ENCODE data around the gene PSMD8.
"Not testable (repeated sequence)": the region's sequence is repeated elsewhere in the genome, so short reads cannot be mapped to it uniquely, and the experiment has no call there.

The PSMD8 gene

DNA sequence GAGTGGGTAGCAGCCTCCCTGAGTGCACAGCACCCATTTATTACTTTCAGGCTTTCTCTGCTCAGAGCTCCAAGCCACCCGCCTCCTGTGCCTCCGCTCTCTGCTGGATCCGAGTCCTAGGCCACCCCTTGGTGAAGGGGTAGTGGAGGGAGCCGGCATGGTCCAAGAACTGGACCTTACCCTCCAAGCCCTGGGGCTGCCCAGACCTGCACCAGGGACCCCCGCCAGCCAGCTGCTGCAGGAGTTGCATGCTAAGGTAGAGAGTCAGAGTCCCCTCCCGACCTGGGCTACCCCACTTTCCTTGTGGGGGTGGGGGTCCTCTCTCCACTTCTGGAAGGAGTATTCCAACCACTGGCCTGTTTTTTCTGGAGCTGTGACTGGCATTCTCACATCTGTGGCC lies 30.5 kb downstream of the PSMD8 start:
- Histone ChIP-seq H3K4me3 (no peak overlapping the region), H3K27me3 (peaks cover 0 to 6% (median 0%) of the 10 kb centered on the region in 11 experiments; a peak in 2 of 22 replicates), H3K4me1 (peaks cover 8 to 20% (median 13%) of the 10 kb centered on the region in 10 experiments; a peak in 18 of 20 replicates), H4K20me1 (peaks cover 0 to 10% (median 0%) of the 10 kb centered on the region in 11 experiments; a peak in 2 of 22 replicates), H3K9ac (no peak overlapping the region; a peak in 1 of 22 replicates), H3K36me3 (peaks cover 6 to 45% (median 15%) of the 10 kb centered on the region in 11 experiments; a peak in 18 of 22 replicates), H3K4me2 (peak overlapping the region in 2 of 11 experiments; percentile 92 to 93; a peak in 1 of 22 replicates), H3K27ac (no peak overlapping the region), H3K9me3 (replicated peaks in 1 of 11) (no peaks in the 10 kb centered on the region)
- TF ChIP-seq Cebpa-rat (IDR thresholded peaks at IDR 0.05), result no peak

DNA sequence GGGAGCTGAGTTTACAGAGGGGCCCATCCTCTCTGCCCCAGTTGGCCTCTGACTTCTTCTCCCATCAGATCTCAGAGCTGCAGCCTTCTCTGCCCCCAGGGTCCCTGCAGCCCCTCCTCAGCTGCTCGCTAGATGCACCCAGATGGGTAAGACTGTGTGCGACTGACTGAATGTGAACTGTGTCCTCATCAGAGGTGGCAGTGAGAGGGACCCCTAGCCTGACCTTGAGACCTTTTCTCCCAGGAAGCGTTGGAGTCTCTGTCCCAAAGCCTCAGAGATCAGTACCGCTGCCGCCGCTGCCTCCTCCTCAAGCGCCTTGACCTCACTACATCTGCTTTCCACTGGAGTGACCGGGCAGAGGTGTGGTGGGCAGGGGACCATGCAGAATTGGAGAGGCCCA lies 30.9 kb downstream of the PSMD8 start:
- Histone ChIP-seq H3K27ac (no peak overlapping the region), H3K9me3 (replicated peaks in 1 of 11) (no peaks in the 10 kb centered on the region), H3K4me1 (peaks cover 8 to 23% (median 13%) of the 10 kb centered on the region in 10 experiments; a peak in 18 of 20 replicates), H4K20me1 (peaks cover 0 to 10% (median 0%) of the 10 kb centered on the region in 11 experiments; a peak in 2 of 22 replicates), H3K36me3 (peaks cover 6 to 49% (median 15%) of the 10 kb centered on the region in 11 experiments; a peak in 18 of 22 replicates), H3K4me3 (no peak overlapping the region), H3K27me3 (peaks cover 0 to 4% (median 0%) of the 10 kb centered on the region in 11 experiments; a peak in 2 of 22 replicates), H3K4me2 (no peak overlapping the region), H3K9ac (no peak overlapping the region)
- TF ChIP-seq Cebpa-rat (IDR thresholded peaks at IDR 0.05), result no peak

DNA sequence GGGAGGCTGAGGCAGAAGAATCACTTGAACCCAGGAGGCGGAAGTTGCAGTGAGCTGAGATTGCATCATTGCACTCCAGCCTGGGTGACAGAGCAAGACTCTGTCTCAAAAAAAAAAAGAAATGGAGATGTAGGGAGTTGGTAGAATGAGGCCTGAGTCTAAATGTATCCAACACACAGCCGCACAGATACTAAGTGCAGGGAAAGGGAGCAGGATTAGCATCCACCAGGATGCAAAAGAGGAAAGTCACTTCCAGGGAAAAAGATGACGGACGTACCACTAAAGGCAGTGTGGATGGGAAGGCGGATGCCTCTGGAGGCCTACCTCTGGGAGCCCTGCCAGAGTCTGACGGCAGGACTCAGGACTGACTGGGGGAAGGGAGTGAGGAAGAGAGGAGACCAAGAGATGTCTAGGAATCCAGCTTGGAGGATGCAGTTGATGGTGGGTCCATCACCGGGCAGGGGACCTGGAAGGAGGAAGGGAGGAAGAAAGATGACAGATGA lies 35.3 kb downstream of the PSMD8 start:
- peaks cover 6 to 94% (median 15%) of the 10 kb centered on the region in 11 experiments; a peak in 18 of 22 replicates for H3K36me3 ChIP-seq
- H3K27ac ChIP-seq, result no peak overlapping the region

DNA sequence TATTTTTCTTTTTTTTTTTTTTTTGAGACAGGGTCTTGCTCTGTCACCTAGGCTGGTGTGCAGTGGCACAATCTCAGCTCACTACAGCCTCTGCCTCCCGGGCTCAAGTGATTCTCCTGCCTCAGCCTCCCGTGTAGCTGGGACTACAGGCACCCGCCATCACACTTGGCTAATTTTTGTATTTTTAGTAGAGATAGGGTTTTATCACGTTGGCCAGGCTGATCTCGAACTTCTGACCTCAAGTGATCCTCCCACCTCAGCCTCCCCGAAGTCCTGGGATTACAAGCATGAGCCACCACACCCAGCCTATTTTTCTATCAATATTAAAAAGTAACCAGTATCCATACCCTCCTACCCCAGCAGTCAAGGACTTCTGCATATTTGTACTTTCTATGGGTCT lies 36.0 kb downstream of the PSMD8 start:
- not testable (repeated sequence) for H3K9me3 ChIP-seq (replicated peaks in 1 of 11); H3K4me1 ChIP-seq; H4K20me1 ChIP-seq; H3K9ac ChIP-seq; H3K27me3 ChIP-seq; H3K4me2 ChIP-seq; H3K4me3 ChIP-seq; H3K27ac ChIP-seq
- peaks cover 6 to 94% (median 13%) of the 10 kb centered on the region in 11 experiments; a peak in 18 of 22 replicates for H3K36me3 ChIP-seq

More for the DNA sequence above, 35.3 kb downstream of the PSMD8 start:
- TF ChIP-seq Cebpa-rat (IDR thresholded peaks at IDR 0.05), result no peak
- H4K20me1 ChIP-seq, result peaks cover 0 to 8% (median 0%) of the 10 kb centered on the region in 11 experiments; a peak in 2 of 22 replicates
- no peaks in the 10 kb centered on the region for H3K27me3 ChIP-seq
- H3K9me3 ChIP-seq (replicated peaks in 1 of 11), result no peaks in the 10 kb centered on the region
- H3K4me1 ChIP-seq, result peaks cover 0 to 10% (median 0%) of the 10 kb centered on the region in 10 experiments; a peak in 3 of 20 replicates
- no peak overlapping the region for H3K4me3 ChIP-seq
- 0 out of 22 replicates have a peak overlapping the region, but pooled peaks of 1 of the 11 experiments have one; percentile 2 for H3K4me2 ChIP-seq
- no peak overlapping the region for H3K9ac ChIP-seq

DNA sequence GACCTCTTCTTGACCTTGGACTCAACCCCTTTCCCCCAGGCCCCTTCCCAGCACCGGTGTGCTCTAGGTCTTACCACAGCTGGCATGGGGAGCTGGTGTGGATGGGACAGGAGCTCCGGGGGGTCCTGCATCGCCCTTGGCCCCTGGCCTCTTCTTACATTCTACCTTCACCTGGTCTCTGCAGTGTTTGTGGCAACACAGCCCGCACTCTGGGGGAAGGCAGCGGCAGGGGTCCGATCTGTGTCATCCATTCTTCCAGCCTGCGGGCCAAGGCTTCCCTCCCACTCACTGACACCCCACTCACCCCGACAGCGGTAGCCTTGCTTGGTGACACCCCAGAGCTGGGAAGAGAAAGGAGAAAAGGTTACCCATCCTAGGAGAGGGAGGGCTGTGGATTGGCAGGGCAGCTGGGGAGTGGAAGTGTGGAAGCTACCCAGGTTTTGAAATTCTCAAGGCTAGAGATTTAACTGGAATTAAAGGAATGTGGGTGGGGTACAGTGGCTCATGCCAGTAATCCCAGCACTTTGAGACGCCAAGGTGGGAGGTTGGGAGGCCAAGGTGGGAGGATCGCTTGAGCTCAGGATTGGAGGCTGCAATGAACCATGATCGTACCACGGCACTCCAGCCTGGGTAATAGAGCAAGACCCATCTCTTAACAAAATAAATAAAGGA lies 36.8 kb downstream of the PSMD8 start:
- Histone ChIP-seq H3K27me3 (no peaks in the 10 kb centered on the region), H4K20me1 (no peaks in the 10 kb centered on the region; a peak in 1 of 22 replicates), H3K27ac (no peak overlapping the region), H3K36me3 (peaks cover 6 to 97% (median 12%) of the 10 kb centered on the region in 11 experiments; a peak in 18 of 22 replicates), H3K4me3 (no peak overlapping the region), H3K9ac (no peak overlapping the region), H3K4me2 (no peak overlapping the region), H3K9me3 (replicated peaks in 1 of 11) (no peaks in the 10 kb centered on the region), H3K4me1 (peaks cover 0 to 10% (median 0%) of the 10 kb centered on the region in 10 experiments; a peak in 2 of 20 replicates)
- no peak for TF ChIP-seq Cebpa-rat (IDR thresholded peaks at IDR 0.05)

DNA sequence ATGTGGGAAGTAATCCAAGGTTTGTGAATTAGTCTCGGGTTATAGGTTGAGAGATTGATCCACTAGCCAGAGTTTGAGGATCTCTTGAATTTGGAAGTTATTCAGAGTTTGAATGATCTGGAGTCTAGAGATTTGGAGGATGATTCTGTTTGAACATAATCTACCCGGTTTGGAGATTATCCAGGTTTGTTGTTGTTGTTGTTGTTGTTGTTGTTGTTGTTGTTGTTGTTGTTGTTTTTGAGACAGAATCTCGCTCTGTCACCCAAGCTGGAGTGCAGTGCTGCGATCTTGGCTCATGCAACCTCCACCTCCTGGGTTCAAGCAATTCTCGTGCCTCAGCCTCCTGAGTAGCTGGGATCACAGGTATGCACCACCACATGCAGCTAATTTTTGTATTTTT lies 37.5 kb downstream of the PSMD8 start:
- not testable (repeated sequence) for H3K9me3 ChIP-seq (replicated peaks in 1 of 11); H3K27me3 ChIP-seq; H3K9ac ChIP-seq; H3K4me2 ChIP-seq; H3K27ac ChIP-seq; H4K20me1 ChIP-seq; H3K4me3 ChIP-seq
- peaks cover 2 to 97% (median 5%) of the 10 kb centered on the region in 11 experiments; a peak in 18 of 22 replicates for H3K36me3 ChIP-seq
- H3K4me1 ChIP-seq, result peaks cover 0 to 13% (median 1%) of the 10 kb centered on the region in 10 experiments; a peak in 13 of 20 replicates

DNA sequence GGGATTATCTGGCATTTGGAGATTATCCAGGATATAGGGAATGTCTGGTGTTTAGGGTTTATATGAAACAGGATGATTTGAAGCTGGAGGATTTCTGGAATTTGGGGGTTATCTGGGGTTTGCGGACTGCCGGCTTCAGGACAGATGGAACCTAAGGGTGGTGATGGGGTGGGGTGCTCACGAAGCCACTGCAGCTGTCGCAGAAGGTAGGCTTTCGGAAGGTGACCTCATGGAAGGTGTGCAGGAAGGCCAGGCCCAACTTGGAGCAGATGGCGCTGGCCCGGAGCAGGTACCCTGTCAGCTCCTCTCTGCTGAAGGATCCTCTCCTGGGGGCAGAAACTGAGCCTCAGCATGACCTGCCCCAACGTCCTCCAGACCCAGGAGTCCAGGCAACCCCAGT lies 38.1 kb downstream of the PSMD8 start:
- H4K20me1 ChIP-seq, result no peaks in the 10 kb centered on the region; a peak in 1 of 22 replicates
- H3K4me2 ChIP-seq, result no peak overlapping the region
- no peaks in the 10 kb centered on the region for H3K9me3 ChIP-seq (replicated peaks in 1 of 11)
- H3K27ac ChIP-seq, result no peak overlapping the region
- no peak overlapping the region for H3K9ac ChIP-seq
- no peak overlapping the region for H3K4me3 ChIP-seq
- peaks cover 5 to 19% (median 7%) of the 10 kb centered on the region in 10 experiments for H3K4me1 ChIP-seq
- no peak for TF ChIP-seq Cebpa-rat (IDR thresholded peaks at IDR 0.05)
- no peaks in the 10 kb centered on the region for H3K27me3 ChIP-seq
- H3K36me3 ChIP-seq, result peaks cover 0 to 92% (median 0%) of the 10 kb centered on the region in 11 experiments; a peak in 6 of 22 replicates

DNA sequence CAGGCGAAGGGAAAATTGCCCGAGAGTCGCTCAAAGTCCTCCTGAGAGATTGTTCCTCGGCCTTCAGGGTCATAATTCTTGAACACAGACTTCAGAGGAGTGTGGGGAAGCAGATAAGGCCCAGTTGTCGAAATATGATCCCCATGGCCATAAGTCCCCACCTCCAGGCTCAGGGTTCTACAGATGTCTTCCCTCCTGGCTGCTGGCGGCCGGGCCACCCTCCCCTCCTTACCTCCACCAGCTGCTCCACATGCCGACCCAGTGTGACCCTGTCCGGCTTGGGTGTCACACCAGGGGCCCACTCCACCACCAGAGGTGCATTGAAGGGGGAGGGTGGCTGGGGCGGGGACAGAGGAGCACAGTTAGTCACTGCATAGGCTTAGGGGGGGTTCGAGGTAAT lies 38.6 kb downstream of the PSMD8 start:
- no peak for TF ChIP-seq Cebpa-rat (IDR thresholded peaks at IDR 0.05)
- H4K20me1 ChIP-seq, result no peaks in the 10 kb centered on the region; a peak in 1 of 22 replicates
- no peaks in the 10 kb centered on the region for H3K9me3 ChIP-seq (replicated peaks in 1 of 11)
- H3K4me1 ChIP-seq, result peaks cover 10 to 24% (median 12%) of the 10 kb centered on the region in 10 experiments
- H3K4me3 ChIP-seq, result no peak overlapping the region
- H3K36me3 ChIP-seq, result peaks cover 0 to 91% (median 0%) of the 10 kb centered on the region in 11 experiments; a peak in 5 of 22 replicates
- H3K4me2 ChIP-seq, result no peak overlapping the region
- no peak overlapping the region for H3K27ac ChIP-seq
- H3K27me3 ChIP-seq, result no peaks in the 10 kb centered on the region
- H3K9ac ChIP-seq, result no peak overlapping the region

DNA sequence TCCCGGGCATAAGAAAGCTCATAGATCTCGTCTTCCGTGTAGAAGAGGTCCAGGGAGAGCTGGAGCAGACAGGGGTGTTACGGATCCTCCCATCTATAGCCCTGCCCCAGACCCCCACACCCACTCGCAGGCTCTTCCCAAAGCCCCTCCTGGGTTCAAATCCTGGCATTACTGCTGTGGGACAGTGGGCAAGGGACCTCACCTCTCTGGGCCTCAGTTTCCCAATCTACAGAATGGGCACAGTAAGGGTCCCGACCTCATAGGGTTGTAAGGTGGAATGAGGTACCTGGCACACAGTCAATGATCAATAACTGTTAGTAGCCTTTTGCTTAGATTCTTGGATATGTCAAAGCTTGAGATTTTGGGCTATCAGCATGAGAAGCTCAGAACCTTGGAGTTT lies 39.0 kb downstream of the PSMD8 start:
- Histone ChIP-seq H3K4me2 (no peak overlapping the region), H3K4me3 (no peak overlapping the region), H3K4me1 (peaks cover 14 to 29% (median 16%) of the 10 kb centered on the region in 10 experiments), H3K27me3 (no peaks in the 10 kb centered on the region), H3K9ac (no peak overlapping the region), H3K9me3 (replicated peaks in 1 of 11) (no peaks in the 10 kb centered on the region), H3K36me3 (peaks cover 0 to 86% (median 0%) of the 10 kb centered on the region in 11 experiments; a peak in 5 of 22 replicates), H3K27ac (no peak overlapping the region), H4K20me1 (no peaks in the 10 kb centered on the region; a peak in 1 of 22 replicates)
- no peak for TF ChIP-seq Cebpa-rat (IDR thresholded peaks at IDR 0.05)
